Trophoblast cell (in vitro differentiated cells and primary cell): ENCODE data around the gene SSBP3.

Experiments
- DNase-seq, 2 donors: peaks; one replicate each; pipeline ENCODE4 v3.0.0-alpha.2; 2016
- H2AFZ ChIP-seq: 2 replicates; pipeline ENCODE4 v1.6.1; 2013; ENCODE audit warnings: low read length, moderate library complexity, mild to moderate bottlenecking; ENCODE audit not compliant: insufficient read depth, poor library complexity
- H2AK5ac ChIP-seq: 2 replicates; pipeline ENCODE4 v1.6.1; 2013; ENCODE audit warnings: mild to moderate bottlenecking, low read length
- H2BK120ac ChIP-seq: 2 replicates; pipeline ENCODE4 v1.6.1; 2013; ENCODE audit warnings: low read length, mild to moderate bottlenecking, moderate library complexity; ENCODE audit not compliant: insufficient read depth, poor library complexity
- H2BK12ac ChIP-seq: 2 replicates; pipeline ENCODE4 v1.6.1; 2013; ENCODE audit warnings: mild to moderate bottlenecking, low read length, moderate library complexity
- H2BK5ac ChIP-seq: 2 replicates; pipeline ENCODE4 v1.6.1; 2013; ENCODE audit warnings: low read length, low read depth, moderate library complexity, mild to moderate bottlenecking; ENCODE audit not compliant: poor library complexity
- H3K14ac ChIP-seq: 2 replicates; pipeline ENCODE4 v1.6.1; 2013; ENCODE audit warnings: mild to moderate bottlenecking, low read length
- H3K18ac ChIP-seq: 2 replicates; pipeline ENCODE4 v1.6.1; 2013; ENCODE audit warnings: mild to moderate bottlenecking, low read length
- H3K23ac ChIP-seq: 2 replicates; pipeline ENCODE4 v1.6.1; 2013; ENCODE audit warnings: low read length
- H3K27ac ChIP-seq: 2 replicates; pipeline ENCODE4 v1.5.1; 2013; ENCODE audit warnings: low read depth, mild to moderate bottlenecking, inconsistent platforms, low read length, moderate library complexity
- H3K27me3 ChIP-seq: 2 replicates; pipeline ENCODE4 v1.6.1; 2013; ENCODE audit warnings: inconsistent platforms, mild to moderate bottlenecking, low read length, moderate library complexity; ENCODE audit not compliant: insufficient read depth
- H3K36me3 ChIP-seq, 2 experiments: 1 replicate in 1 of 2; 2 replicates in 1 of 2; pipeline ENCODE4 v1.6.1; 2013; ENCODE audit warnings: low read length in 2 of 2, mild to moderate bottlenecking in 2 of 2, moderate library complexity in 1 of 2; ENCODE audit not compliant: insufficient read depth in 2 of 2, control insufficient read depth in 1 of 2
- H3K4ac ChIP-seq: 2 replicates; pipeline ENCODE4 v1.6.1; 2013; ENCODE audit warnings: low read depth, mild to moderate bottlenecking, low read length, moderate library complexity
- H3K4me1 ChIP-seq, 2 experiments: 1 replicate in 1 of 2; 2 replicates in 1 of 2; pipeline ENCODE4 v1.6.1; 2013; ENCODE audit warnings: low read length in 2 of 2, mild to moderate bottlenecking in 2 of 2, moderate library complexity in 1 of 2; ENCODE audit not compliant: insufficient read depth in 2 of 2, control insufficient read depth in 1 of 2
- H3K4me2 ChIP-seq: 2 replicates; pipeline ENCODE4 v1.6.1; 2013; ENCODE audit warnings: inconsistent platforms, mild to moderate bottlenecking, low read length, moderate library complexity
- H3K4me3 ChIP-seq: 2 replicates; pipeline ENCODE4 v1.5.1; 2013; ENCODE audit warnings: mild to moderate bottlenecking, low read depth, low read length, inconsistent platforms
- H3K79me1 ChIP-seq: one replicate; pipeline ENCODE4 v1.6.1; 2013; ENCODE audit warnings: low read length
- H3K79me2 ChIP-seq: 2 replicates; pipeline ENCODE4 v1.6.1; 2013; ENCODE audit warnings: low read length, mild to moderate bottlenecking; ENCODE audit not compliant: control insufficient read depth, insufficient read depth, poor library complexity
- H3K9ac ChIP-seq: 2 replicates; pipeline ENCODE4 v1.6.1; 2013; ENCODE audit warnings: mild to moderate bottlenecking, low read length
- H3K9me3 ChIP-seq: 2 replicates; pipeline ENCODE4 v1.6.1; 2013; ENCODE audit warnings: low read depth, mild to moderate bottlenecking, control low read depth, inconsistent platforms, low read length; ENCODE audit not compliant: insufficient read depth
- H4K12ac ChIP-seq: 2 replicates; pipeline ENCODE4 v1.6.1; 2013; ENCODE audit warnings: low read depth, mild to moderate bottlenecking, low read length, moderate library complexity
- H4K8ac ChIP-seq: 2 replicates; pipeline ENCODE4 v1.6.1; 2013; ENCODE audit warnings: low read depth, mild to moderate bottlenecking, low read length, moderate library complexity
- H4K91ac ChIP-seq: one replicate; pipeline ENCODE4 v1.6.1; 2013; ENCODE audit warnings: low read depth, mild to moderate bottlenecking, low read length, moderate library complexity
- WGBS: extraction: QIAGEN DNeasy Blood & Tissue Kit; methylation state at CpG from one replicate; pipeline ENCODE4 v1.1.7; 2013; ENCODE audit warnings: missing lambda C conversion rate; ENCODE audit not compliant: insufficient read length, insufficient coverage; ENCODE audit errors: extremely low coverage; 5-methylcytosine and 5-hydroxymethylcytosine counted together

SSBP3 gene

DNA sequence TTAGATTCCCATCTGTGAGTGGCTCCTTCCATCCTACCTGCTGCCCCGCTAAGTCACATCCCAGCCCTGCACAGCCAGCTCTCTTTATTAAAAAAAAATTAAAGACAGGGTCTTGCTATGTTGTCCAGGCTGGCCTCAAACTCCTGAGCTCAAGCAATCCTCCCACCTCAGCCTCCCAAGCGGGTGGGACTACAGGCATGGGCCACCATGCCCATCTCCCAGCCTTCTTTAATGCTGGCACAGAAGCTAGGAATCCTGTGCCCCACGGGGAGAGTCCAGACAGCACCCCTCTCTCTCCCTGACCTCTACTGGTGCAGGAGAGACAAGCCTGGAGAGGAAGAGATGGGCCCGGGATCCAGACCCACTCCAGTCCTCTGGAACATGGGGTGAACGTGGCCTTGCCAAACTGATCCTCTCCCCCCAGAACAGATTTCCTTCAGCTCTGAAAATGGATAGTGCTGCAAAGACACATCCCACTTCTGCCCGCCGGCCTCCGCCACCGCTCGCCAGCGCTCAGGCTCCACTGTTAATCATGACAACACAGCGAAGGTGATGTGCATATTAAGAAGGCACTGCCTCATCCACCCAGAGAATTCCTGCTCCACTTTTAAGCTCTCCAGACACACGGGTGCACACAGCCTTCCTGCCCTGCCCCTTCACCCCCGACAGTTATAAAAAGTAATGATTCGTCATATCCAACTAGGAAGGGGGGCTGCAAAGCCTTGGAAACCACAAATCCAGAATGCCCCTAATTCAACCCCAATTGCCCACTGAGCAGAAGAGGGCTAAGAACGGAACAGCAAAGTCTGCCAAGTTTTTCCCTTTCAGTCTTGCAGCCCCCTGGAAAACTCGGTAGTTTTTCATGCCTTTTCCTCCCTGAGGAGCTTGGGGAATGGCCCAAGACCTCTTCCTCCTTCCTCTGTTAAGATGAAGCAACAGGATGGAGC lies 138.1 kb downstream of the SSBP3 start:
- Histone ChIP-seq H3K27me3 (no peaks in the 10 kb centered on the region), H3K79me2 (no peaks in the 10 kb centered on the region), H2AK5ac (no peak overlapping the region), H3K27ac (no peak overlapping the region), H3K14ac (no peak overlapping the region), H3K23ac (no peak overlapping the region), H2BK5ac (no peak overlapping the region), H3K9me3 (peaks cover 3% of the 10 kb centered on the region), H3K18ac (no peak overlapping the region), H3K4me2 (no peak overlapping the region), H3K36me3 (peaks cover 28 to 29% of the 10 kb centered on the region in 2 experiments), H3K4me1 (peaks cover 12 to 13% of the 10 kb centered on the region in 2 experiments), H4K12ac (no peak overlapping the region), H4K8ac (no peak overlapping the region), H3K4ac (no peak overlapping the region), H2AFZ (no peak overlapping the region), H3K79me1 (peaks cover 4% of the 10 kb centered on the region), H3K4me3 (no peak overlapping the region), H2BK12ac (no peak overlapping the region), H2BK120ac (no peak overlapping the region), H3K9ac (no peak overlapping the region), H4K91ac (no peak overlapping the region)
- WGBS, result no CpG with 5 or more reads among the region's 17 CpGs
- no peak for DNase-seq

DNA sequence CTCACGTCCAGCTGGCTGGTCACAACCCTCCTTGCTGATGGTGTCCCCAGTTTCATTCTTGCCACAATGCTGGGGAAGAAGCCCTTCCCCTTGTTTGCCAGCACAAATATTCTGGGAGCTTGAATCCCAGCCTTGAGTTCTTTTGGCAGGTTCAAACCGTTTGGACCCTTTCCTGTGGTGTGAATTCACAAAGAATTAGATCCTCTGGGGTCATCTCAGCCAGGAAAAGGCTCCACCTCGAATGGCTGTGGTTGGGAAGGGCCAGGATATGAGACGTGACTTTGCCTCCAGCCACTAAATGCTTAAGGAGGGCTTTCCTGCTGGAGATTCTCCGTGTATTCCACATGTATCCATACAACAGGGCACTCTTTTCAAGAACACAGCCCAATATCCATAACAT lies 139.3 kb downstream of the SSBP3 start:
- Histone ChIP-seq H3K27ac (no peak overlapping the region), H3K23ac (no peak overlapping the region), H3K27me3 (no peaks in the 10 kb centered on the region), H3K79me1 (no peaks in the 10 kb centered on the region), H3K4me3 (no peak overlapping the region), H2AK5ac (no peak overlapping the region), H3K9me3 (peaks cover 3% of the 10 kb centered on the region), H3K4ac (no peak overlapping the region), H3K79me2 (no peaks in the 10 kb centered on the region), H3K36me3 (peaks cover 29 to 32% of the 10 kb centered on the region in 2 experiments), H2BK120ac (no peak overlapping the region), H2AFZ (no peak overlapping the region), H3K4me1 (peaks cover 2 to 3% of the 10 kb centered on the region in 2 experiments), H2BK12ac (no peak overlapping the region), H4K8ac (no peak overlapping the region), H4K91ac (no peak overlapping the region), H3K9ac (no peak overlapping the region), H4K12ac (no peak overlapping the region), H2BK5ac (no peak overlapping the region), H3K18ac (no peak overlapping the region), H3K14ac (no peak overlapping the region), H3K4me2 (no peak overlapping the region)
- WGBS, result no CpG with 5 or more reads among the region's 5 CpGs
- no peak for DNase-seq

DNA sequence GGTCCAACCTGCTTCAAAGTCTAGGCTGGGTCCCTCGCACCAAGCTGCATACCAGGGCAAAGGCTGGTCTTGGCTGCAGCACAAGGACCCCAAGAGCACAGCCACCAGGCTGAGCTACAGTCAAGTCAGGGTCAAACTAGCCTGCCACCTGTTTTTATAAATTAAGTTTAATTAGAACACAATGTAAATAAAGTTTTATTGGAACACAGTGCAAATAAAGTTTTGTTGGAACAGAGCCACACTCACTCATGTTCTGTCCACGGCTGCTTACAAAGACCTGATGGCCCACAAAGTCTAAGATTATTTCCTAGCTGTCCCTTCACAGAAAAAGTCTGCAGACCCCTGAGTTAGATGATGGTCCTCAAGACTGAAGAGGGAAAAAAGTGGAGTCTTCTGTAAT lies 140.0 kb downstream of the SSBP3 start:
- no peak overlapping the region for H3K4ac ChIP-seq
- H3K4me1 ChIP-seq, result peaks cover 0 to 2% of the 10 kb centered on the region in 2 experiments
- H3K4me3 ChIP-seq, result no peak overlapping the region
- no peak overlapping the region for H2BK120ac ChIP-seq
- H4K8ac ChIP-seq, result no peak overlapping the region
- H3K14ac ChIP-seq, result no peak overlapping the region
- H4K91ac ChIP-seq, result no peak overlapping the region
- no peak overlapping the region for H2BK5ac ChIP-seq
- no peak overlapping the region for H3K4me2 ChIP-seq
- peaks cover 31 to 34% of the 10 kb centered on the region in 2 experiments for H3K36me3 ChIP-seq
- no peak overlapping the region for H4K12ac ChIP-seq
- H2AFZ ChIP-seq, result no peak overlapping the region
- H3K18ac ChIP-seq, result no peak overlapping the region
- no peaks in the 10 kb centered on the region for H3K79me1 ChIP-seq
- no peak overlapping the region for H2BK12ac ChIP-seq
- H3K9me3 ChIP-seq, result peaks cover 3% of the 10 kb centered on the region
- WGBS, result no CpG with 5 or more reads among the region's 2 CpGs
- H3K79me2 ChIP-seq, result no peaks in the 10 kb centered on the region
- H3K9ac ChIP-seq, result no peak overlapping the region
- H3K27ac ChIP-seq, result no peak overlapping the region
- no peaks in the 10 kb centered on the region for H3K27me3 ChIP-seq
- H3K23ac ChIP-seq, result no peak overlapping the region
- no peak for DNase-seq
- H2AK5ac ChIP-seq, result no peak overlapping the region

DNA sequence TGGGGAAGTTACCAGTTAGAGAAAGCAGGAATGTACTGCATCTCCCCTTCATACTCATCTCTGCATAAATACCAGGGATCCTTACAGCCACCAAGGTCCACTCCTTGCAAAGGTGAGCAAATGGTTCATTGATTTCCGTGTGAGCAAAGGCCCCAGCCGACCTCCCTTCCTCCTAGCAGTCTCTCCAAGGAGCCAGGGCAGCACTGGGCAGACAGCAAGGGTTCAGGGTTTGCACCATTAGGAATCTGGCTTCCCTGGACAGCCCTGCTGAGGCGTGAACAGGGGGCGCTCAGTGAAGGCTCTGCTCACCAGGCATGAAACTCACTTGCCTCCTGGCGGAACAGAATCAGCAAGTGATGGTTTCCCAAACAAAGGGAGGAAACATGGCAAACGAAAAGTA lies 140.5 kb downstream of the SSBP3 start:
- no peak overlapping the region for H3K4ac ChIP-seq
- H3K18ac ChIP-seq, result no peak overlapping the region
- H2AFZ ChIP-seq, result no peak overlapping the region
- H4K8ac ChIP-seq, result no peak overlapping the region
- no peak for DNase-seq
- no peak overlapping the region for H2BK120ac ChIP-seq
- no peak overlapping the region for H2AK5ac ChIP-seq
- no peak overlapping the region for H2BK12ac ChIP-seq
- H3K27ac ChIP-seq, result no peak overlapping the region
- no peak overlapping the region for H3K4me3 ChIP-seq
- no peak overlapping the region for H4K91ac ChIP-seq
- H3K9ac ChIP-seq, result no peak overlapping the region
- no peaks in the 10 kb centered on the region for H3K79me1 ChIP-seq
- no CpG with 5 or more reads among the region's 6 CpGs for WGBS
- H3K36me3 ChIP-seq, result peaks cover 30 to 32% of the 10 kb centered on the region in 2 experiments
- peaks cover 0 to 2% of the 10 kb centered on the region in 2 experiments for H3K4me1 ChIP-seq
- no peak overlapping the region for H3K4me2 ChIP-seq
- H2BK5ac ChIP-seq, result no peak overlapping the region
- no peaks in the 10 kb centered on the region for H3K79me2 ChIP-seq
- H4K12ac ChIP-seq, result no peak overlapping the region
- H3K14ac ChIP-seq, result no peak overlapping the region
- no peaks in the 10 kb centered on the region for H3K27me3 ChIP-seq
- H3K9me3 ChIP-seq, result peaks cover 3% of the 10 kb centered on the region
- H3K23ac ChIP-seq, result no peak overlapping the region
